PFSK-1 (cell line): Measurements from ENCODE around the gene FRK.

ENCODE experiments used
- FOXP2 ChIP-seq: optimal IDR thresholded peaks from 2 replicates; pipeline ENCODE3; 2011; ENCODE audit warnings: borderline replicate concordance, control low read depth, inconsistent platforms; ENCODE audit not compliant: insufficient read depth; ENCODE audit errors: extremely low read length, extremely low read depth
- POLR2AphosphoS5 ChIP-seq: IDR thresholded peaks from 2 replicates; pipeline ENCODE4 v1.6.1; 2012; ENCODE audit warnings: low read depth, mild to moderate bottlenecking, control low read depth, low read length, moderate library complexity
- SIN3A ChIP-seq: IDR thresholded peaks from 2 replicates; pipeline ENCODE4 v1.6.1; 2012; ENCODE audit warnings: mild to moderate bottlenecking, low read length, moderate library complexity, borderline replicate concordance; ENCODE audit not compliant: insufficient read depth
- TAF1 ChIP-seq: IDR thresholded peaks from 2 replicates; pipeline ENCODE4 v1.6.1; 2012; ENCODE audit warnings: low read length, control low read depth, borderline replicate concordance; ENCODE audit not compliant: insufficient read depth
- TF ChIP-seq, protein P1 (sequence below), 2 experiments: IDR thresholded peaks; 2 replicates each; pipeline versions ENCODE4 v1.6.1 to v1.8.0; 2011 to 2012; ENCODE audit warnings: low read depth in 2 of 2, low read length in 2 of 2, control low read depth in 1 of 2, inconsistent platforms in 1 of 2, mild to moderate bottlenecking in 1 of 2, moderate library complexity in 1 of 2; ENCODE audit not compliant: insufficient read depth in 1 of 2

The FRK gene

DNA sequence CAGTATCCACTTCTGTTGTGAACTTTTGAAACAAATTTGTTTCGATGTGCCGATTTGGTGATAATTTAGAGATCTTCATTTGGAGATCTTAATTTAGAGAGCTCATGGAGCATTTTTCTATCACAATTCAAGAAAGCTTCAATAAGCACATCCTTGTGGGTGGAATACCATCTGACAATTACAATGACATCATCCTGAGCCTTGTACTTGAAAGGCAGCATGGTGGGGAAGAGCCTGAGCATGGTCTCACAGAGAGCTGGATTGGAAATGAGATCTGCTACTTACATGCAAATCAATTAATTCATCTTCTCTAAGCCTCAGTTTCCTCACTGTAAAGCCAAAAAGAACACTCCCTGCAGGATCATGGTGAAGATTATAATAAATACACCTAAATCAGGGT lies 75.9 kb downstream of the FRK start:
- TF ChIP-seq TAF1: no peak
- TF ChIP-seq POLR2AphosphoS5: no peak
- TF ChIP-seq, protein P1, sequence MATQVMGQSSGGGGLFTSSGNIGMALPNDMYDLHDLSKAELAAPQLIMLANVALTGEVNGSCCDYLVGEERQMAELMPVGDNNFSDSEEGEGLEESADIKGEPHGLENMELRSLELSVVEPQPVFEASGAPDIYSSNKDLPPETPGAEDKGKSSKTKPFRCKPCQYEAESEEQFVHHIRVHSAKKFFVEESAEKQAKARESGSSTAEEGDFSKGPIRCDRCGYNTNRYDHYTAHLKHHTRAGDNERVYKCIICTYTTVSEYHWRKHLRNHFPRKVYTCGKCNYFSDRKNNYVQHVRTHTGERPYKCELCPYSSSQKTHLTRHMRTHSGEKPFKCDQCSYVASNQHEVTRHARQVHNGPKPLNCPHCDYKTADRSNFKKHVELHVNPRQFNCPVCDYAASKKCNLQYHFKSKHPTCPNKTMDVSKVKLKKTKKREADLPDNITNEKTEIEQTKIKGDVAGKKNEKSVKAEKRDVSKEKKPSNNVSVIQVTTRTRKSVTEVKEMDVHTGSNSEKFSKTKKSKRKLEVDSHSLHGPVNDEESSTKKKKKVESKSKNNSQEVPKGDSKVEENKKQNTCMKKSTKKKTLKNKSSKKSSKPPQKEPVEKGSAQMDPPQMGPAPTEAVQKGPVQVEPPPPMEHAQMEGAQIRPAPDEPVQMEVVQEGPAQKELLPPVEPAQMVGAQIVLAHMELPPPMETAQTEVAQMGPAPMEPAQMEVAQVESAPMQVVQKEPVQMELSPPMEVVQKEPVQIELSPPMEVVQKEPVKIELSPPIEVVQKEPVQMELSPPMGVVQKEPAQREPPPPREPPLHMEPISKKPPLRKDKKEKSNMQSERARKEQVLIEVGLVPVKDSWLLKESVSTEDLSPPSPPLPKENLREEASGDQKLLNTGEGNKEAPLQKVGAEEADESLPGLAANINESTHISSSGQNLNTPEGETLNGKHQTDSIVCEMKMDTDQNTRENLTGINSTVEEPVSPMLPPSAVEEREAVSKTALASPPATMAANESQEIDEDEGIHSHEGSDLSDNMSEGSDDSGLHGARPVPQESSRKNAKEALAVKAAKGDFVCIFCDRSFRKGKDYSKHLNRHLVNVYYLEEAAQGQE (IDR thresholded peaks at IDR 0.05; ENCODE audit: insufficient read depth in 1 of 2, low read depth in 2 of 2, low read length in 2 of 2): no peak
- TF ChIP-seq FOXP2: no peak
- TF ChIP-seq SIN3A: no peak

GRCh38 chr6:115983998-115984397 lies 76.7 kb downstream of the FRK start:
- no peak for TF ChIP-seq POLR2AphosphoS5
- no peak for TF ChIP-seq TAF1
- TF ChIP-seq, protein P1 (IDR thresholded peaks at IDR 0.05; ENCODE audit: insufficient read depth in 1 of 2, low read depth in 2 of 2, low read length in 2 of 2): no peak
- TF ChIP-seq FOXP2: no peak
- no peak for TF ChIP-seq SIN3A

- no peak for TF ChIP-seq TAF1
- TF ChIP-seq, protein P1 (IDR thresholded peaks at IDR 0.05; ENCODE audit: insufficient read depth in 1 of 2, low read depth in 2 of 2, low read length in 2 of 2): no peak
- TF ChIP-seq FOXP2: no peak
- no peak for TF ChIP-seq POLR2AphosphoS5
- TF ChIP-seq SIN3A: no peak
These were observed 78.2 kb downstream of the FRK start for GRCh38 chr6:115982453-115982852.

DNA sequence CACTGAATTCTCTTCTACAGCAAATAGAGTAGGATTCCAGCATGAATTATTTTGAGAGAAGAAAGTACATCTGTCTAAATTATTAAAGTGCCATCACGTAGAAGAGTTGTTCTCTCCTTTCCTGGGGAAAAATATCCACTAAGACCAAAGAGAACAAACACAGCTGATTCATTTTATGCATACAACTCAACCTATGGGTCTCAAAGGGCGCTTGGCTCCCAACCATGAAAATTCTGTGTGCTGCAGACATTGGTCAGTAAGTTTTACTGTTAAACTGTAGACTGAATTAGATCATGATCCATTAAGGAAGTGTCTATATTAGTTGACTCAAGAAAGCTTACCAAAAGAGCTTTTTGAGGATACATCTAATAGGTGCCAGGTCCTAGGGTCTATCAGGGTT lies 83.5 kb downstream of the FRK start:
- TF ChIP-seq POLR2AphosphoS5: no peak
- TF ChIP-seq, protein P1 (IDR thresholded peaks at IDR 0.05; ENCODE audit: insufficient read depth in 1 of 2, low read depth in 2 of 2, low read length in 2 of 2): no peak
- TF ChIP-seq SIN3A: no peak
- no peak for TF ChIP-seq FOXP2
- no peak for TF ChIP-seq TAF1

GRCh38 chr6:115976321-115976870 lies 84.3 kb downstream of the FRK start:
- TF ChIP-seq POLR2AphosphoS5: no peak
- no peak for TF ChIP-seq SIN3A
